DND-41 (cell line): Measurements from ENCODE around the gene AARSD1.
A peak's percentile ranks its signal among the peaks of the same experiment; 100 is the strongest.

Experiments
- ATAC-seq: fragments of 200-7000 bp; cut with Tn5 transposase; 3 replicates; pipeline ENCODE4 v1.9.1; 2021; ENCODE audit warnings: low read depth; ENCODE audit not compliant: insufficient read depth
- DNase-seq: peaks from one replicate; pipeline ENCODE4 v3.0.0-alpha.2; 2020
- H2AFZ ChIP-seq: 2 replicates; pipeline ENCODE4 v1.6.0; 2012; ENCODE audit warnings: low read depth, low read length
- H3K27ac ChIP-seq: 2 replicates; pipeline ENCODE4 v1.5.1; 2012; ENCODE audit warnings: low read length, inconsistent platforms
- H3K27me3 ChIP-seq: fragments of 200-600 bp; sonication (generic); 2 replicates; pipeline ENCODE4 v1.6.0; 2012; ENCODE audit warnings: low read length, mild to moderate bottlenecking, inconsistent platforms; ENCODE audit not compliant: insufficient read depth, poor library complexity
- H3K36me3 ChIP-seq: 2 replicates; pipeline ENCODE4 v1.5.1; 2012; ENCODE audit warnings: low read length, inconsistent platforms; ENCODE audit not compliant: insufficient read depth
- H3K4me1 ChIP-seq: 2 replicates; pipeline ENCODE4 v1.5.1; 2012; ENCODE audit warnings: mild to moderate bottlenecking, low read length; ENCODE audit not compliant: insufficient read depth
- H3K4me2 ChIP-seq: 2 replicates; pipeline ENCODE4 v1.6.0; 2012; ENCODE audit warnings: mild to moderate bottlenecking, moderate library complexity, low read length, inconsistent platforms; ENCODE audit not compliant: insufficient read depth
- H3K4me3 ChIP-seq, 2 experiments: fragments of 200-600 bp in 1 of 2; shearing (Covaris generic) in 1 of 2; 2 replicates each; pipeline ENCODE4 v1.5.1; 2012 to 2016; ENCODE audit warnings: inconsistent platforms in 2 of 2, low read length in 2 of 2, mild to moderate bottlenecking in 2 of 2, low read depth in 1 of 2, moderate library complexity in 1 of 2
- H3K79me2 ChIP-seq: 2 replicates; pipeline ENCODE4 v1.6.0; 2012; ENCODE audit warnings: low read length, inconsistent platforms; ENCODE audit not compliant: insufficient read depth
- H3K9ac ChIP-seq: 2 replicates; pipeline ENCODE4 v1.6.0; 2012; ENCODE audit warnings: low read depth, mild to moderate bottlenecking, inconsistent platforms, low read length, moderate library complexity
- H3K9me3 ChIP-seq: 2 replicates; pipeline ENCODE4 v1.5.1; 2012; ENCODE audit warnings: low read length, moderate library complexity, mild to moderate bottlenecking, inconsistent platforms; ENCODE audit not compliant: insufficient read depth, severe bottlenecking
- H4K20me1 ChIP-seq: 2 replicates; pipeline ENCODE4 v1.6.0; 2012; ENCODE audit warnings: low read length; ENCODE audit not compliant: insufficient read depth
- CTCF ChIP-seq: IDR thresholded peaks from 2 replicates; pipeline ENCODE4 v1.5.1; 2012; ENCODE audit warnings: borderline replicate concordance, low read length, moderate library complexity, mild to moderate bottlenecking; ENCODE audit not compliant: poor library complexity, severe bottlenecking; ENCODE audit errors: extremely low read depth
- EZH2 ChIP-seq: IDR thresholded peaks from 3 replicates; pipeline ENCODE4 v1.6.1; 2012; ENCODE audit warnings: borderline replicate concordance, low read depth, mild to moderate bottlenecking, moderate library complexity, low read length, inconsistent platforms; ENCODE audit not compliant: severe bottlenecking

The AARSD1 gene

GRCh38 chr17:42989141-42989540, 24.9 kb upstream of the AARSD1 start:
- H3K27me3 ChIP-seq, result no peaks in the 10 kb centered on the region
- DNase-seq, result no peak
- TF ChIP-seq CTCF, result no peak
- no peak for TF ChIP-seq EZH2
- no peaks in the 10 kb centered on the region for H3K9me3 ChIP-seq
- ATAC-seq, result no peak
- H3K9ac ChIP-seq, result no peak overlapping the region
- no peaks in the 10 kb centered on the region for H3K4me1 ChIP-seq
- H3K36me3 ChIP-seq, result peaks cover 83% of the 10 kb centered on the region
- no peak overlapping the region for H2AFZ ChIP-seq
- no peaks in the 10 kb centered on the region; the same call in 1 of the 2 replicates for H4K20me1 ChIP-seq
- 0 out of 2 replicates have a peak, but pooled peaks cover 4% of the 10 kb centered on the region for H3K79me2 ChIP-seq
- H3K4me2 ChIP-seq, result no peak overlapping the region
- no peak overlapping the region for H3K27ac ChIP-seq
- no peak overlapping the region for H3K4me3 ChIP-seq

DNA sequence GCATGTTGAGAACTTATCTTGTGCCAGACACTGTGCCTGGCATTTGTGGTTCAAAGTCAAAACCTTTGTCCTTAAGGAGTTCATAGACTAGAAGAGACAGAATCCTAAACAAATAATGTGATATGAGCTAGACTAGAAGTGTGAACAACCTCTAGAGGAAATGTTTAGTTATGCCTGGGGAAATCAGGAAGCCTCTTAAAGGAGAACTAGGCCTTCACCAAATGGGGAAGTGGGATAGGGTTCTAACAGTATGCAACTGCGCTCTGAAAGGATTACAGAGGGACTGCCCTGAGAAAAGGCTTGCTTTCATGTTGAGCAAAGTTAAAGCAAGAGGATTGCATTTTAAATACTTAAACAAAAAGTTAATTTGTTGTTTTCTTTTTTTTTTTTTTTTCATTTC, 21.0 kb upstream of the AARSD1 start:
- H3K4me3 ChIP-seq, result no peak overlapping the region
- H3K4me1 ChIP-seq, result peaks cover 18% of the 10 kb centered on the region
- H3K9me3 ChIP-seq, result no peaks in the 10 kb centered on the region
- peaks cover 37% of the 10 kb centered on the region for H3K79me2 ChIP-seq
- no peak for TF ChIP-seq EZH2
- H3K36me3 ChIP-seq, result peaks cover 73% of the 10 kb centered on the region
- H3K9ac ChIP-seq, result no peak overlapping the region
- no peak overlapping the region for H2AFZ ChIP-seq
- DNase-seq (no peak), ATAC-seq (no peak)
- H3K27ac ChIP-seq, result no peak overlapping the region
- peaks cover 6% of the 10 kb centered on the region for H4K20me1 ChIP-seq
- no peak overlapping the region for H3K4me2 ChIP-seq
- no peaks in the 10 kb centered on the region for H3K27me3 ChIP-seq

DNA sequence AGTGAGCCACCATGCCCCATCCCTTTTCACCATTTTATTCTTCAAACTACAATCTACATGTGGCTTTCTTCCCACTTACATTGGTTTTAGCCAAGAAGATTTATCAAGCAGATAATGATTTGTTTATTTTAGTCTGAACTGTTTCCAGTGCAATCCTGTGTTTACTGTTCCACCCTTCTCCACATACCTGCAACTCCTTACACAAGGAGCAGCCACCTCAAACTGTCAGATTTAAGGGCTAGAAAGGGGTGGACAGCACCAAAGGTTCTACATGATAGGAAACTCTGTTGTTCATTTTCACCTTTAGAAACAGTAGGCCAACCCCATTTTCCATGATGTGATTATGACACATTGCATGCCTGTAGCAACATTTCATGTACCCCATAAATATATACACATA, 18.0 kb upstream of the AARSD1 start:
- no peak for ATAC-seq
- Histone ChIP-seq H3K36me3 (peaks cover 44% of the 10 kb centered on the region), H3K27me3 (no peaks in the 10 kb centered on the region), H3K4me2 (peak overlapping the region; percentile 99), H4K20me1 (peaks cover 6% of the 10 kb centered on the region), H3K4me3 (peak overlapping the region in 1 of 2 experiments; percentile 81; a peak in 2 of 4 replicates), H3K27ac (no peak overlapping the region), H3K9ac (no peak overlapping the region), H3K4me1 (peaks cover 24% of the 10 kb centered on the region), H3K9me3 (peaks cover 10% of the 10 kb centered on the region), H3K79me2 (peaks cover 39% of the 10 kb centered on the region), H2AFZ (no peak overlapping the region)
- TF ChIP-seq CTCF, result no peak
- DNase-seq, result no peak

- peak overlapping the region; percentile 89 for H2AFZ ChIP-seq
- peaks cover 10% of the 10 kb centered on the region for H3K9me3 ChIP-seq
- peak overlapping the region; percentile 63 for H3K27ac ChIP-seq
- H3K79me2 ChIP-seq, result peaks cover 39% of the 10 kb centered on the region
- H3K4me2 ChIP-seq, result peak overlapping the region; percentile 99
- ATAC-seq (peak; percentile 71), DNase-seq (peak; percentile 54)
- TF ChIP-seq CTCF (peak; percentile 54), EZH2 (no peak)
- H3K36me3 ChIP-seq, result peaks cover 32% of the 10 kb centered on the region
- peak overlapping the region; percentile 59 to 81 for H3K4me3 ChIP-seq
- H3K27me3 ChIP-seq, result no peaks in the 10 kb centered on the region
- peaks cover 6% of the 10 kb centered on the region for H4K20me1 ChIP-seq
- H3K4me1 ChIP-seq, result peaks cover 24% of the 10 kb centered on the region
- peak overlapping the region; percentile 78 for H3K9ac ChIP-seq
Measured at GRCh38 chr17:42980766-42981397, 16.6 kb upstream of the AARSD1 start.
